ENCODE data around the gene ARFGAP1.

ARFGAP1 gene

GRCh38 chr20:63224412-63225081, 48.1 kb upstream of the ARFGAP1 start:
- Histone ChIP-seq H3K4me3 (ENCODE audit: low read length, poor library complexity, severe bottlenecking) (no peak overlapping the region), H3K4me1 (ENCODE audit: insufficient read depth, low read length, poor library complexity, severe bottlenecking) (no peaks in the 10 kb centered on the region), H3K9me3 (ENCODE audit: insufficient read depth, low read depth, low read length) (no peaks in the 10 kb centered on the region), H3K9ac (ENCODE audit: low read depth, low read length, poor library complexity, severe bottlenecking) (no peak overlapping the region), H2AFZ (ENCODE audit: low read length) (no peak overlapping the region), H3K27me3 (ENCODE audit: insufficient read depth, low read length, poor library complexity, severe bottlenecking) (no peaks in the 10 kb centered on the region), H3K36me3 (ENCODE audit: insufficient read depth, low read length) (no peaks in the 10 kb centered on the region), H3K79me2 (ENCODE audit: insufficient read depth, low read length) (no peaks in the 10 kb centered on the region), H3K9me2 (replicated peaks; ENCODE audit: low read depth, low read length) (no peaks in the 10 kb centered on the region), H3F3A (ENCODE audit: low read depth) (no peaks in the 10 kb centered on the region), H4K20me1 (ENCODE audit: insufficient read depth, low read length, poor library complexity, severe bottlenecking) (no peaks in the 10 kb centered on the region), H3K4me2 (ENCODE audit: low read depth, low read length, poor library complexity, severe bottlenecking) (no peak overlapping the region)
- TF ChIP-seq CTCF (conservative IDR thresholded peaks at IDR 0.05; ENCODE audit: low read length) (no peak), EZH2phosphoT487 (IDR thresholded peaks at IDR 0.05; ENCODE audit: borderline replicate concordance) (no peak)

- no peaks in the 10 kb centered on the region for H4K20me1 ChIP-seq (ENCODE audit: insufficient read depth, low read length, poor library complexity, severe bottlenecking)
- H3F3A ChIP-seq (ENCODE audit: low read depth), result no peaks in the 10 kb centered on the region
- H3K4me2 ChIP-seq (ENCODE audit: low read depth, low read length, poor library complexity, severe bottlenecking), result no peak overlapping the region
- no peaks in the 10 kb centered on the region for H3K27me3 ChIP-seq (ENCODE audit: insufficient read depth, low read length, poor library complexity, severe bottlenecking)
- no peaks in the 10 kb centered on the region for H3K9me2 ChIP-seq (replicated peaks; ENCODE audit: low read depth, low read length)
- no peaks in the 10 kb centered on the region for H3K9me3 ChIP-seq (ENCODE audit: insufficient read depth, low read depth, low read length)
- no peaks in the 10 kb centered on the region for H3K79me2 ChIP-seq (ENCODE audit: insufficient read depth, low read length)
- no peaks in the 10 kb centered on the region for H3K36me3 ChIP-seq (ENCODE audit: insufficient read depth, low read length)
- H3K4me3 ChIP-seq (ENCODE audit: low read length, poor library complexity, severe bottlenecking), result no peak overlapping the region
- no peaks in the 10 kb centered on the region for H3K4me1 ChIP-seq (ENCODE audit: insufficient read depth, low read length, poor library complexity, severe bottlenecking)
- no peak overlapping the region for H3K9ac ChIP-seq (ENCODE audit: low read depth, low read length, poor library complexity, severe bottlenecking)
- TF ChIP-seq CTCF (conservative IDR thresholded peaks at IDR 0.05; ENCODE audit: low read length), result no peak
- no peak for TF ChIP-seq EZH2phosphoT487 (IDR thresholded peaks at IDR 0.05; ENCODE audit: borderline replicate concordance)
- H2AFZ ChIP-seq (ENCODE audit: low read length), result no peak overlapping the region
Observed at GRCh38 chr20:63225082-63225454, 47.5 kb upstream of the ARFGAP1 start.

- Histone ChIP-seq H3K9ac (ENCODE audit: low read depth, low read length, poor library complexity, severe bottlenecking) (no peak overlapping the region), H4K20me1 (ENCODE audit: insufficient read depth, low read length, poor library complexity, severe bottlenecking) (no peaks in the 10 kb centered on the region), H2AFZ (ENCODE audit: low read length) (no peak overlapping the region), H3K4me2 (ENCODE audit: low read depth, low read length, poor library complexity, severe bottlenecking) (no peak overlapping the region), H3K4me3 (ENCODE audit: low read length, poor library complexity, severe bottlenecking) (no peak overlapping the region), H3F3A (ENCODE audit: low read depth) (no peaks in the 10 kb centered on the region), H3K79me2 (ENCODE audit: insufficient read depth, low read length) (no peaks in the 10 kb centered on the region), H3K9me2 (replicated peaks; ENCODE audit: low read depth, low read length) (no peaks in the 10 kb centered on the region), H3K36me3 (ENCODE audit: insufficient read depth, low read length) (no peaks in the 10 kb centered on the region), H3K27me3 (ENCODE audit: insufficient read depth, low read length, poor library complexity, severe bottlenecking) (no peaks in the 10 kb centered on the region), H3K9me3 (ENCODE audit: insufficient read depth, low read depth, low read length) (no peaks in the 10 kb centered on the region), H3K4me1 (ENCODE audit: insufficient read depth, low read length, poor library complexity, severe bottlenecking) (no peaks in the 10 kb centered on the region)
- no peak for TF ChIP-seq EZH2phosphoT487 (IDR thresholded peaks at IDR 0.05; ENCODE audit: borderline replicate concordance)
- no peak for TF ChIP-seq CTCF (conservative IDR thresholded peaks at IDR 0.05; ENCODE audit: low read length)
Observed at GRCh38 chr20:63226042-63226943, 46.3 kb upstream of the ARFGAP1 start.
